Measurements from ENCODE around the gene AMPH. TPM values are rescaled to one million over a fixed set of nuclear protein-coding genes. Genes with fewer than 3 reads are reported as not detected.

The AMPH gene
- total RNA-seq, 2 experiments from 2014 or later: not detected

DNA sequence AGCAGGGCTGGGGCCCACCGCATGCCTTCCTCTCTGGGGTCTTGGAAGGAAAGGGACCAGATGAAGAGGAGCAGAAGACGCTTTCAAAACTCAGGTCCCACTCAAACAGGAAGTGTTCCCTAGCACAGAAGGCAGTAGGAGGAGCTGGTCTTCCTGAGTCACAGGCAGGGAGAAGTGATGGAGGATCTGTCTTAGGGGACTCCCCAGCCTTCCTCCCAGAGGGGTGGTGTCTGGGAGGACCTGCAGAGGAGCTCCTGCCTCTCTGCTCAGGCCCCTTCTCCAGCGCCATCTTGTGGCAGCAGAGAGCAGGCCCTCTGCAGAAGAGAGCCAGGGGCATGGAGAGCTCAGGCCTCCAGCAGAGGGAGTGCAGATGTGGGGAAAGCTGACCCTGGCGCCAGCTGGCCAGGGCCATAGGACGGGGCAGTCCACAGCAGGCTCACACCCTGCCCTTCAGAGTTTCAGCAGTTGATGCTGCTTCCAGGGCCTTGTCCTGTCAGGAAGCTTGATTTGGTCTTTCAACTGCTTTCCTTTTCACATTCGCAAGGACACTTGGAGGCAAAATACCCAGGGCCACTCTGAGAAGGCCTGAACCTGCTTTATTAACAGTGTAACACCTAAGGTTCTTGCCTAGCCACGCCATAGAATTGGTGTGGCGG lies 295.6 kb downstream of the AMPH start:
- peak; percentile 75 for ATAC-seq

GRCh38 chr7:38335128-38335491 lies 296.1 kb downstream of the AMPH start:
- H3K4me3 Mint-ChIP-seq: peak overlapping the region; percentile 81
- H3K9me3 Mint-ChIP-seq (ENCODE audit: low read depth): no peaks in the 10 kb centered on the region
- no peaks in the 10 kb centered on the region for H3K27me3 Mint-ChIP-seq
- CTCF ChIA-PET: interaction anchor here (0.7 to 5.4 kb wide), 27 partner anchors 8 to 263 kb away, joined by 3 to 157 read pairs (median 4); no protein-coding TSS in a partner anchor
- H3K36me3 Mint-ChIP-seq: peaks cover 36% of the 10 kb centered on the region
- ATAC-seq: peak; percentile 0
- H3K4me1 Mint-ChIP-seq: peaks cover 45% of the 10 kb centered on the region
- peak overlapping the region; percentile 91 for H3K27ac Mint-ChIP-seq
- no peak for DNase-seq

More for the DNA sequence above, 295.6 kb downstream of the AMPH start:
- CTCF ChIA-PET: interaction anchor here (0.7 to 5.4 kb wide), 31 partner anchors 8 to 264 kb away, joined by 3 to 157 read pairs (median 4); partner anchors contain the start of gene TARP
- Mint-ChIP-seq H3K36me3 (peaks cover 34% of the 10 kb centered on the region), H3K27me3 (no peaks in the 10 kb centered on the region), H3K27ac (peak overlapping the region; percentile 91), H3K4me1 (peaks cover 45% of the 10 kb centered on the region), H3K9me3 (ENCODE audit: low read depth) (no peaks in the 10 kb centered on the region), H3K4me3 (peak overlapping the region; percentile 81)
- DNase-seq: peak; percentile 93

DNA sequence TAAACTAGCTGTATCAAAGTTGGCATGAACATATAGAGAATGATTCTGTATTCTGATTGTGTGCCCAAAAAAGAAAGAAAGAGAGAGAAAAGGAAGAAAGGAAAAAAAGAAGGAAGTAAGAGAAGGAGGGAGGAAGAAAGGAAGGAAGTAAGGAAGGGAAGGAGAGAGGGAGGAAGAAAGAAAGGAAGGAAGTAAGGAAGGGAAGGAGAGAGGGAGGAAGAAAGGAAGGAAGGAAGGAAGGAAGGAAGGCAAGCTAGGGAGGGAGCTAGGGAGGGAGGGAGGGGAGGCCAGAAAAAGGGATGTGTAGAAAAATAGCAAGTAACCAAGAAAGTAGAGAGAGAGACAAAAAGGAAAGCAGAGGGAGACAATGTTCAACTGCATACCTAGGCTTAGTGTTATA lies 297.0 kb downstream of the AMPH start:
- Mint-ChIP-seq H3K4me1 (peaks cover 47% of the 10 kb centered on the region), H3K9me3 (ENCODE audit: low read depth) (no peaks in the 10 kb centered on the region), H3K36me3 (peaks cover 35% of the 10 kb centered on the region), H3K4me3 (peak overlapping the region; percentile 81), H3K27me3 (no peaks in the 10 kb centered on the region), H3K27ac (peak overlapping the region; percentile 91)
- CTCF ChIA-PET: interaction anchor here (1.2 to 5.4 kb wide), 6 partner anchors 10 to 115 kb away, joined by 3 to 157 read pairs (median 41); no protein-coding TSS in a partner anchor
- ATAC-seq: no peak
- no peak for DNase-seq

Data from activated CD8-positive, alpha-beta memory T cell treated with anti-CD3 and anti-CD28 coated beads, Interleukin-2, amount 10 ng/mL, durations not matched to agents 7 days and 5 days (primary cell).